NCI-H2196 treated with DMSO at 0.1 percent for 48 hours (cell line): ENCODE results near the gene RBFOX1.

Source experiments
- DNase-seq: peaks from one replicate; lab custom pipeline; 2025; ENCODE audit not compliant: unreplicated experiment; lab: John Stamatoyannopoulos, UW

Gene RBFOX1

DNA sequence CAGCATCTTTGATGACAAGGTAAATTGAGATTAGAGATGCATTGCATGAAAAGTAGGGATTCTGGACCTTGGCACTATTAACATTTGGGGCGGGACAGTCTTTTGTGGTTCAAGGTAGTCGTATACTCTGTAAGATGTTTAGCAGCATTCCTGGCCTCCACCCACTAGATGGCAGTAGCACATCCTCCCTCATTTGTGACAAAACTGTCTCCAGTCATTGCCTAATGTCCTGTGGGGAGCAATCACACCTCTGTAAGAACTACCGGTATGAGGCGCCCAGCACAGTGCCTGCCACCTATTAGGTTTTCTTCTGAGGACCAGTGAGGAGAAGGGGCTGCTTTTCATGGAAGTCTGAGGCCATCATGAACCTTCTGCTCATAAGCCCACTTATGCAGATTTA is 180.8 kb downstream of the RBFOX1 start:
- no peak for DNase-seq

DNA sequence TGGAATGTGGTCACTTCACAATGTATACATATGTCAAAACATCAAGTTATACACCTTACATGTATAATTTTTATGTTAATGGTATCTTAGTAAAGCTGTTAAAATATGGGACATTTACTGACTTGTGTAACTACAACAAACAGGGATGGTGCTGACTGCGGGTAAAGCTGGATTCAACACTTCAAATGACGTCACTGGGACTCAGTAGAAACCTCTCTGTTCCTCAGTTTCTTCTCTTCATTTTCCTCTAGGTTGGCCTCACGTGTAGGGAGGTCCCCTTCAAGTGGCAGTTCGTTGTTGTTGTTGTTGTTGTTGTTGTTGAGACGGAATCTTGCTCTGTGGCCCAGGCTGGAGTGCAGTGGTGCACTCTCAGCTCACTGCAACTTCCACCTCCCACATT is 182.9 kb downstream of the RBFOX1 start:
- DNase-seq = no peak

DNA sequence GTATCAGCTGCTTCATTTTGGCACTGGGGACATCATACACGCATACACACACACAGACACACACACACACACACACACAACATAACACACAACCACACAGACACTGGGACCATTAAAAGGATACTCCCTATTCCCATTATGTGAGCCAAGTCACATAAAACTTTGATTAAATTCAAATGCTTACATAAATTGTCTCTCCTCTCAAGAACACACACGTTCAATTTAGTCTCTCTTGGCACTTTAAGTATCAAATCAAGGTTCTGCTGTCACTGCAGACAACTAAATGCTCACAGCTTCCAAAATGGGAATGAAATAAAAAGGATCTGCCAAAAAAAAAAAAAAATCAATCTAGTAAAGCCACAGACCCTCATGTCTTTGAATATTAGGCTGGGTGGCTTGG is 184.9 kb downstream of the RBFOX1 start:
- no peak for DNase-seq

DNA sequence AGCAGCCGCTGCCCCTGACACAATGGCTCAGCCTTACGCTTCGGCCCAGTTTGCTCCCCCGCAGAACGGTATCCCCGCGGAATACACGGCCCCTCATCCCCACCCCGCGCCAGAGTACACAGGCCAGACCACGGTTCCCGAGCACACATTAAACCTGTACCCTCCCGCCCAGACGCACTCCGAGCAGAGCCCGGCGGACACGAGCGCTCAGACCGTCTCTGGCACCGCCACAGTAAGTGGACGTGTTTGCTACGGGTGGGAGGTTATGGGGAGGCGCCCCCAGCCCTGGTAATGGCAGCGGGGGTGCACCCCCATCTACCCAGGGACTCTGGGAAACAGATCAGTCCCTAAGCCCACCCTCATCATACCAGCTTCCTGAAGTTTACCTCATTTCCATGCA is 185.5 kb downstream of the RBFOX1 start:
- DNase-seq = no peak

DNA sequence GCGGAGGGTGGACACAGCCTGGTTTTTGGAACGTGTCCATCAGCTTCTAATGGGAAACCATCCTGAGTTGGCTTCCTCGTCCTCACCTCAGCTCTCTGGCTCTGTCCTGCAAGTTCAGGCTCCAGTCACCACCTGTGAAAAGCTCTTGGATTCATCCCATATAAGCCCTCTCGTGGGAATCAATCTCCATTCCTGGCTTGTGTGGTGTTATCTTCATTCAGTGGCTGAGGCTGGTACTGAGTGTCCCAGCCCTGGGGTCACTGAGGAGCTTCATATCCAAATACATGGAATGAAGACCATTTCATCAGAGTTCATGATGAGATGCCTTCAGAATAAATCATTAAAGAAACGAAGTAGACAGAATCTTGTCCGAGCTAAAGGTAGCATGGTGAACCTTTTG is 189.2 kb downstream of the RBFOX1 start:
- no peak for DNase-seq

DNA sequence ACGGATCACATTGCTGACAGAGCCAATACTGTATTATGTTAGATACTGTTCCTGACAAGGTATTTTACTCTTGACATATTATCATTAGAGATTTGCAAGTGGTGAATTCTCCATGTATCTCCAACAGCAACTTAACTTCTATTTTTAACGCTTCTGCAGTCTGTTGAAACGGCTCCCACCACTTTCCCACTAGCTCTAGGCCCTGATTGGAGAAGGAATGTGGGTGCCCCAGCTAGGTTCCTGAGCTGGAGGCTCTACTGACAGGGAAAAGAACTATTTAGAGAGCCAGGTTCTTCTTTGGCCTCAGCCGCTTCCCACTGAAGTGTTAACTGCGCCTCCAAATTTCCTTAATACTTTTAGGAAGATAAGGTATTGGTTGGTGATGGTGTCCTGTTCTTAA is 191.8 kb downstream of the RBFOX1 start:
- DNase-seq = no peak

DNA sequence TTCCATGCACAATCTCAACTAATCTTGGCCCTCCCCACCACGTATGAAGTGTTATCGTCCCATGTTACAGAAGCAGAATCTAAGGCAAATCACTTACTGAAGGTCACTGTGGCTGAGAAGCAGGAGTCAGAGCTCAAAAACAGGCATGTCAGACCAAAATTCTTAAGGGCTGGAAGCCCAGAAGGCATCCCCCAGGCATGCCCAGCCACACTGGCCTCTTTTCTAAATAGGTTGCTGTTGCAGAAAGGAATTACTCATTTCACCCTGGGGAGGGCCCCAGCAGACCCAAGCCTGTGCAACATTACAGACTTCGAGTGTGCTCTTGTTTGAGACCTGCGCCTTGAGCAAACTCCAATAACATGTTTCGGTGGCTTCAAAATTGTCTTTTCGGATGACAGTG is 194.1 kb downstream of the RBFOX1 start:
- no peak for DNase-seq

DNA sequence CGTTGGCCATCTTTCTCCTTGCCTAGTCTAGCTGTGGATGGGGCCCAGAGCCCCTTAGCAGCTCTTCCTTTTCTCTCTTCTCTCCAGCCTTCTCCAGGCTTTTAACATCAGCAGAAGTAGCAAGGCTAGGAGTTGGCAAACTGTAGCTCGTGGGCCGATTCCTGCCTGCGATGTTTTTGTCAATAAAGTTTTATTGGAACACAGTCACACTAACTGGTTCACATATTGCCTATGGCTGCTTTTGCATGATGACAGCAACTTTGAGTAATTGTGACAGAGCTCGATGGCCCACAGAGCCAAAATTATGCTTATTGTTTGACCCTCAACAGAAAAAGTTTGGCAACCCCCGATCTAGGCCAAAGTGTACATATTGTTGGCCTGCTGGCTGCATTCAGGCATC is 199.9 kb downstream of the RBFOX1 start:
- DNase-seq = no peak

DNA sequence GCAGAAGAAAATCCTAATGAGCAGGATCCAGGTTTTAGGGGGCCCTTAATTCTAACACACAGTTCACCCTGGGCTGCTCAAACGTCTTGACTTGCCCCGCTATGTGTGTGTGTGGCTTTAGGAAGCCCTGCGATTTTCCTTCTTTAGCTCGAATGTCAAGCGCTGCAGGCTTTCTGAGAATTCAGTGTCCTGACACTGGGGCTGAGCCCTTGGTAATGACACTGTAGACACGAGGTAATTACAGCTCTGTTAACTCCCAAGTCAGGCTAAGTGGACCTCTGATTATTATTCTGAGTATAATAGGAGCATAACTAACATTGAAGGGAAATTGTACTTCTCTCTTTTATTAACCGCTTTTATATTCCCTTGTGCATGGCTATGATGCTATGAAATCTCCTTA is 202.1 kb downstream of the RBFOX1 start:
- DNase-seq = no peak

DNA sequence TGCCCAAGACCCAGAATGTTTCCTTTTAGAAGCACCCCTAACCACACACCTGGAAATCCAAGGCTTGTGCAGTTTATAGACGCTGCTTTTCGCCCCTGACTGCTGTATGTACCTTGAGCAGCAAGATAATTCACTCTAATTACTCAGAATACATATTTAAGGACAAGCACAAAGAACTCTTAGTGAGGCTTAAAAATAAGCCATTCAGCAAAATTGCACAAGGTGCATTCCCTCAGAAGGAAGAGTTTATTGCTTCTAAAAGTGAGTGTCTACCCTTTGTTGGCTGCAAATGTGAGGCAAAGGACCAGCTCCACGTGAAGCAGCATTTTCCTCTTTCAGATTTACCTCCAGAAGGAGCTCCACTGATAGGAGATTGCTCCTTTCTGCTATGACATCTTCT is 208.4 kb downstream of the RBFOX1 start:
- DNase-seq = no peak

DNA sequence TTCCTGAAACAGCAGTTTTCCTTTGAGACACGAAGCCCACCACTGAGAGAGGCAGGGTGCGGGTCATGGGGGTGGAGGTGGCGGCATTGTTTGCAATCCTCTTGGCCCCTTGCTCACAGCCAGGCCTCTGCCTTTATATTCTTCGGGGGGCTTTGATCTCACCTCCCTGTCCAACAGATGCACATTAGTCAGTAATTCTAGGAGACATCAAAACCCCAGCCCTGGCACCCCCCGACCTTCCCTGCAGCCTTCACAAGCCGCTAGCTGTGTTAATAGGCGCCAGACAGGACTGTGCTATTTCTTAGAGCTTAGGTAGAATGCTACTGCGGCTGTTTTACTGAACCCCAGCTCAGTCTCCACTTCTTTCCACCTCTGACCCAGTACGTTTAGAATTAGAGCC is 212.6 kb downstream of the RBFOX1 start:
- no peak for DNase-seq

DNA sequence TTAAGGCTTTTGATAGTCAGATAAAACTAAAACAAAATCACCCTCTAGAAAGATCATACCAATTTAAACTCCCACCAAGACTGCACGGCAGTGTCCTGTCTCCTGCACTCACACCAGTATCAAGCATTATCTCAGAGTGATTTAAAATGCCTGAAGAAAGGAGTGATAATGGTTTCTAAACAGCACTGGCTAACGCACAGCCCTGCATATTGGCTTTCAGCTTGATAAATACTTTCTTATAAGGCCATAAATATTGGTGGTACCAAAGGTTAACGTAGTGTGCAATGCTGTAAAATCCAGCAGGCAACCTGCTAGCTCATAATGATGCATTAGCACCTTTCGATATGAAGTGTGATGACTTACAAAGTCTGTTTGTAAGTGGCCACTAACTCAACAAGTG is 214.3 kb downstream of the RBFOX1 start:
- DNase-seq = no peak

DNA sequence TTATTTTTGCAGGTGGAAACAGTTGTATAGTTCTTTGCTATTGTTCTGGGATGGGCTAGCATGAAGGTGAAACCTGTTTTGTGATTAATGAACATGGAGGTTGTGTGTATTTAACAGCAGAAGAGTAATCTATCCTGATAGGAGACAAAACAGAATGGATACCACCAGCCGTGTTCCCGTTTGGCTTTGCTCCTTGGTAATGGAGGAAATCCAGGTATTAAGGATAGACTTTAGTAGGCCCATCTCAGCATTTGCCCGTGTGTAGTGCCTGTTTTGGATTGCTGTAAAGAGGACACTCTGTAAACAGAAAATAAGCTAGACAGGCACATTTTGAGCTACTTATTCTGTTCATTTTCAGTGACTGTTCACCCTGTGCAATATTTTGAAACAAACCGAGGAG is 215.1 kb downstream of the RBFOX1 start:
- DNase-seq = no peak

DNA sequence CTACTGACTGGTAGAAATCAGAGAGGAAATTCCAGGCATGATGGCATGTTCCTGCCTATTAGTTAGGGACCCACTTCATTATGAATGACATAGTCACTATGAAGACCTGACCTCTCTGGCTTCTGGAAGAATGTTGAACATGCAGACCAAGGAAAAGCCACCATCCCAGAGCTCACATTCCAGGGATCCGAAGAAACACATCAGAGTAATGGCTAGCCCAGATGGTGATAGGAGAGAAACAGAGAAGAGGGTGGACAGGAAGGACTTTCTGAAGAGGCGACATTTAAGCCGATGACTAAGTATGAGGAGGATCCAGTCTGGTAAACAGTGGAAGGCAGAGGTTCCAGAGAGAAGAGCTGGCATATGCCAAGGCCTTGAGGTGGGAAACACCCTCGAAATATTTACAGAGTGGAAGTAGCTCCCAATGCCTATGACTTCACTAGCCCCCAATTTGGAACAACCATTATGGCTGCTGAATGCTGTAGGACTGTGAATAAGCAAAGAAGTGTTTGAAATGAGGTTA is 216.2 kb downstream of the RBFOX1 start:
- no peak for DNase-seq

DNA sequence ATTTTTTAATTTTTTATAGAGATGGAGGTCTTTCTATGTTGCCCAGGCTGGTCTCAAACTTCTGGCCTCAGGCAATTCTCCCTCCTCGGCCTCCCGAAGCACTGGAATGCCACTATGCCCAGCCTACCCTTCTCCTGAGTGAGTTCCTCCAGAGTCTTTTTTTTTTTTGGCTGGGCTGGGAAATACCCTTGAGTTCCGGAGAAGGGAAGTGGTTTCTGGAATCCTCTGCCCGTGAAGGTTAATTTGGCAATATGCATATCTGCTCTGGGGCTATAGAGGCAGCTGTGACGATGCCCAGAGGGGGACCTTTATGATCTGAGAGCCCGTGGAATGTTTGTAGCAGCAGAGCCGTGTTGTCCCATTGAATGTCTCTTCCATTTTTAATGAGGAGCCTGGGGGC is 217.5 kb downstream of the RBFOX1 start:
- DNase-seq = no peak

DNA sequence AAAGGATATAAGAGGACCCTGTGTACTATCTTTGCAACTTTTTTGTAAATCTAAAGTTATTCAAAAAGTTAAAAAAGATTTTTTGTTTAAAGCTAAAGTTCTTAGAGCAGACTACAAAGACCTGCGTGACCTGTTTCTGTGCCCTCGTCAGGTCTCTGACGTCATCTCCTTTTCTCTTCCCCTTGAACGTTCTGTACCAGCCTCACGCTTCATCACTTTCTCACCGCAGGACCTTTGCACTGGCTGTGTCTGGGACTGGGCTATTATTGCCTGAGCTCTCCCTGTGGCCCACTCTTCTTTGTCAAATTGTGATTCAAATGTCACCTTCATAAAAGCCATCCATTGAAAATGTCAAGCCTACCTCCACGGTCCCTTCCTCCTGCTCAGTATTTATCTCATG is 222.8 kb downstream of the RBFOX1 start:
- DNase-seq = no peak

DNA sequence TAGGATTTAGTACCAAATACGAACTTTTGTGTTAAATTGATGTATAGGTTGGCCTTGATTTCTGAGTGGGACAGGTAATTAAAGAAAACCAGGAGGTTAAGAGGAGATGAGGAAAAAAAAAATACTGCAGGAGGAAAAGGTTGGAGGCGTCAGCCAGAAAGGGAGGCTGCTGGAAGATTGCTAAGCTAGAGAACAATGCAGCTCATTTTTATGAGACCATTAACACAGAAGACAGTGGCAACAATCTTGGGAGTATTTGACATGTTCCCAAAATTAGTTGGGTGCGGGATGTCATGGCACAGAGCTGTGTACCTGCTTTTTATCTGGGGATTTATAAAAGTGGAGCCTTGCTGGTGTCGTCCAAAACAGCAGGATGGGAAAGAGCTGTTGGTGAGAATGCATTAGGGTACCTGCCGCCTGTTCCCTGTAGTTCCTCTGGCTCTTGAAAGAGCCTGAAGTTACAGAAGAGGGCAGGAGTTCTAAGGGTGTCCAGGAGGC is 229.3 kb downstream of the RBFOX1 start:
- DNase-seq = no peak

DNA sequence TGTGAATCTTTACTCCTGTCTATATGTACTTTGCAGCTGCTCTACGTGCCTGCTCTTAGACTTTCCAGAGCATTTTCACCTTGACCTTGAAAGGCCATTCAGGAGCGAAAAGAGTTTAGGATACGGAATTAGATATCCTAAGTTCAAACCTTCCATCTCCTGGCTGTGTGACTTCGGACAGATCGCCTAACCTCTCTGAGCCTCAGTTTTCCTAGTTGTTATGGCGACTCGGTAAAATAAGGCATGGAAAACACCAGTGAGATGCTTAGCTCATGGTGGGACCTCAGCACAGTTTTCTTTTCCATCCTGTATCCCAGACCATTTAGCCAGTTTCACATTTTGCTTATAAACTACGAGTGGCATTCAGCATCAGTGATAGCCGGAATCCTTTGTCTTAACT is 233.7 kb downstream of the RBFOX1 start:
- no peak for DNase-seq

DNA sequence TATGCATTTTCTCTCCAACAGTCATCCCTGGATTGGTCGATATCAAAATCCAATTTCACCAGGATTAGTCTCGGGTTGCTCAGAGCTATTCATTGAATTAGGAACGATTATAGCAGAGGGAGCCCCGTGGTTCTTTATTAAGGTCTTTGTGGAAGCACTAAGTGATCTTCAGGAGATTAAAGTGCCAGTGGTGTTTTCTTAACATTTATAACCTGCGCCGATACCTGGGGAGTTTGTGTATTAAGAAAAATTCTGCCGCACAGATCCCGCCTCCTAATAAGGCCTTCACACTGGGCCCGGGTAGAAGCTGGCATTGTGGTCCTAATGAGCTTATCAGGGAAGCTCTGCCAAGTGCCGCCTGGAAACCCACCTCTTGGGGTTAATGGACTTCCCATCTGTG is 238.7 kb downstream of the RBFOX1 start:
- no peak for DNase-seq

DNA sequence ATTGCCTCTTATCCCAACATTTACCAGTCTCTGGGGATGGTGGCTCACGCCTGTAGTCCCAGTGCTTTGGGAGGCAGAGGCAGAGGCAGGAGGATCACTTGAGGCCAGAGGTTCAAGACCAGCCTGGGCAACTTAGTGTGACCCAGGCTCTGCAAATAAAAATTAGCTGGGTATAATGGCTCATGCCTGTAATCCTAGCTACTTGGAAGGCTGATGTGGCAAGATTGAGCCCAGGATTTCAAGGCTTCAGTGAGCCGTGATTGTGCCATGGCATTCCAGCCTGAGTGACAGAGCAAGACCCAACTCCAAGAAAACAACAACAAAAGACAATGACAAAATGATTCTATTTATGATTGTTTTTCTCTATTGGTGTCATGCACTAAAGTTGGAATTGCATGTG is 244.9 kb downstream of the RBFOX1 start:
- no peak for DNase-seq

DNA sequence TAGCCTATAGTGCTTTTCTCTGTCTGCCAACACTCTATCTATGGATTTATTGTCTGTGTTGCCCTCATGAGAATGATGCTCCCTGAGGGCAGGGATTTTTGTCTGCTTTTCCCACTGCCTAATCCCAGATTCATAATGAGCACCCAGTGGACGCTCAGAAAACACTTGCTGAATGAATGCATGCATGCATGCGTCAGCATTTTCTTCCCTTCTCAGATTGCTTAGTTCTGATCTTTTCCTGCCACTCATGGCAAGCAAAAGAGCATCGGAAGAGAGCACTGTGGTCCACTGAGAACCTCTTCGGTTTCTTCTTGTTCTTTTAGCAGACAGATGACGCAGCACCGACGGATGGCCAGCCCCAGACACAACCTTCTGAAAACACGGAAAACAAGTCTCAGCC is 246.8 kb downstream of the RBFOX1 start:
- no peak for DNase-seq

DNA sequence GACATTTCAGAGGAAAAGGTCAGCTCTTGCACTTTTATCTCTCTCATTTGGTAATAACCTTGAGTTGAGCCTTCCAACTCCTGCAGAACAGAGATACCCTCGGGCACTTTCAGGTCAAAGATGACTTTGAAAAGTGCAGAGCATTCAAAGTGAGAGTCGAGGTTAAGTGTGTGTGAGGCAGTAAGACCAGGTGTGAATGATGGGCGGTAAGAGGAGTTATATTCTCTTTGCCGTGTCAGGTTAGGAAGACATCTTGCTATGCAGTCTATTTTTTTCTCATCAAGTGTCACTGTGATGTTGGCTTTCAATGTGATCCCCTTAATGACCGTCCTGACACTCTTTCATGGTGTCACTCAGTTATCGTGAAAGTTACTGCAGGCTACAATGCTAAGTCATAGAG is 248.5 kb downstream of the RBFOX1 start:
- DNase-seq = no peak

DNA sequence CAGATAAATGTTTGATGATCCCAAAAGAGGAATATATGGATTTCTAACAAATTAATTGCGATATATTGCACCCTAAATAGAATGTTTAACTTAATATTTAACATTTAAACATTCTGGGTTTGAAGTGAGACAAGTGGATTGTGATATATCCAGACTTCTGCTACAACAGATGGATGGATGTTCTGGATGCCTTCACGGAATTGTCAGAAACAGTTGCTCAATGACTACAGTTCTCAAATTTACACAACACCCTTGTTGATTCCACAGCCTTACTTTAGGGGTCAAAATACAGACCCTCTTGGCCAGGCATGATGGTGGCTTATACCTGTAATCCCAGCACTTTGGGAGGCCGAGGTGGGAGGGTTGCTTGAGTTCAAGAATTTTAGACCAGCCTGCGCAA is 250.8 kb downstream of the RBFOX1 start:
- DNase-seq = no peak

DNA sequence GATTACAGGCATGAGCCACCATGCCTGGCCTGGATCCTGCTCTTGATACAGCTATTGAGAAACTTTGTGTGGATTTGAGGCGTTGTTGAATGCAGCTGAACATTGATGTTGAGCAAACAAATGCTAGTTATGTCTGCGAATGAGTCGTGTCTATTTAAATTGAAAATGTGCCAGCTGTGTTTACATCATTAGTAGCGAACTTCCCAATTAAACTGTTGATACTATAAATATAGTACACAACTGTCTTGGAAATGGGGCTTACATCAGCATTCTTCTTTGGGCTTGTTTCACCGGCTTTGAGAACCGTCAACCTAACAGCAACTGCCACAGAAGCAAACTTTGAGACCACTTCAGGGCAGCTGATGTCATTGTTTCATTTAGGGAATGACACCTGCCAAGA is 251.9 kb downstream of the RBFOX1 start:
- no peak for DNase-seq
